Erythroblast (primary cell): ENCODE measurements around the gene IP6K3.

Experiments
- GATA1 ChIP-seq: IDR thresholded peaks from 2 replicates; pipeline ENCODE4 v1.6.1; 2011; ENCODE audit warnings: low read depth, mild to moderate bottlenecking, control low read depth, low read length, moderate library complexity
- POLR2A ChIP-seq: IDR thresholded peaks from 2 replicates; pipeline ENCODE4 v1.6.1; 2011; ENCODE audit warnings: mild to moderate bottlenecking, low read length

DNA sequence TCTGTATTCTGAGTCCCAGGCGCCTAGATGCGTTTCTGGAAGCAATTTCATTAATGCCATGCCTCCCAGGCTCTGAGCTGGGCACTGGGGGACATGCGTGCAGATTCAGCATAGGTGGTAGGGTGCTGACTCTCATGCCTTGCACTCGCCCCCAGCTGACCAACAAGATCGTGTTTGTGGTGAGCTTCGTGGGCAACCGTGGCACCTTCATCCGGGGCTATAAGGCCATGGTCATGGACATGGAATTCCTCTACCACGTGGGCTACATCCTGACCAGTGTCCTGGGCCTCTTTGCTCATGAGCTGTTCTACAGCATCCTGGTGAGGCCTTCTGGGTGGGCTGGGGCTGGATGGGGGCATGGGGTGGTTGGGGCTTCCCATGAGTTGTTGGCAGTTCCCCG lies 56.8 kb downstream of the IP6K3 start:
- TF ChIP-seq POLR2A (no peak), GATA1 (no peak)
